ENCODE measurements around the gene TNRC6C. TPM values are rescaled to one million over a fixed set of nuclear protein-coding genes. Genes with fewer than 3 reads are reported as not detected.

The TNRC6C gene
- total and polyA plus RNA-seq, 2 of the 13 experiments (the other 11 are each of a cell fraction or from before 2014, with no cell fraction given) = 0.66 to 4.9 TPM

DNA sequence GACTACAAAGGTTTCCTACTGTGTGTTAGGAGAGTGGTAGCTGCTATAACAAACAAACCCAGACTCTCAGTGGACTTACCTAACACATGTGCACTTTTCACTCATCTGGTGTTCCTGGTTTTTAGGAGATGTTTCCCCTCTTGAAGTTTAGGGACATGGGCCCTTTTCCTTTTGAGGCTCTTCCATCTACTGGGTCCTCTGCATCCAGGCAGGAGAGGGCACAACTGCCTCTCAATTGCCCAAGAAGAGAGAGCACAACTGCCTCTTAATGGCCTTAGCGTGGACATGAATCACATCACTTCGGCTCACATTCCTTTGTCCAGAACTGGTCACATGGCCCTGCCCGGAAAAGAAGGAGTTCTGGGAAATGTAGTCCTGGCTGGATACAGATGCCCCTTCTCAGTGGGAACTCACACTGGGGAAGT is 9.8 kb upstream of the TNRC6C start (continued):
- TF ChIP-seq CCDC6 (CRISPR knock-in tag; IDR thresholded peaks at IDR 0.05) (no peak), KDM6A (CRISPR knock-in tag; IDR thresholded peaks at IDR 0.05; ENCODE audit: low read depth) (no peak)

DNA sequence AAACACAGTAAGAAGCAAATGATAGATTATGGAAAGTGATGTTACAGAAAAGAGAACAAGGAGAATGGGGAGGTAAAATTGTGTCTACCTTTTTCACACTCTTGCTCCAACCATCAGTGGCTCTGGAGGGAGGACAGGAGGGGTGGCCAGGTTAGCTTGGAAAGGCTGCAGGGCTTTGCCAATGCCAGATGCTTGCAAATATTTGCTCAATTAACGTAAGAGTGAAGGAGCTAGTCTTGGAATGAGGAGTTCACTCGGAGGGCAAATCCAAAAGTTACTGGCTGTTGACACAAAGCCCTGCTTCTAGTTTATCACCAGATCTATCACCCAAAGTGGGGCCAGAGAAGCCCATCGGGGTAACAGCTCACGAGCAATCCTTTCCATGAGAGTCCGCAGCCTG is 7.4 kb upstream of the TNRC6C start:
- 36% methylated on average over 5 of the region's 5 CpGs for WGBS (ENCODE audit: low lambda C conversion rate)
- Histone ChIP-seq H3K4me1 (ENCODE audit: insufficient read depth, low read length) (0 out of 2 replicates have a peak, but pooled peaks cover 4% of the 10 kb centered on the region), H3K79me2 (ENCODE audit: insufficient read depth, low read length) (no peaks in the 10 kb centered on the region), H2AFZ (ENCODE audit: low read length) (no peak overlapping the region), H3K36me3 (replicated peaks in 1 of 2; ENCODE audit: control insufficient read depth in 1 of 2, insufficient read depth in 2 of 2, low read length in 2 of 2) (no peaks in the 10 kb centered on the region), H3K9ac (ENCODE audit: insufficient read depth, low read depth, low read length) (no peak overlapping the region), H3K27me3 (ENCODE audit: control insufficient read depth in 1 of 2, insufficient read depth in 2 of 2, low read length in 2 of 2) (peaks cover 11 to 66% of the 10 kb centered on the region in 2 experiments), H3K9me3 (ENCODE audit: low read length) (no peaks in the 10 kb centered on the region), H4K20me1 (ENCODE audit: insufficient read depth, low read length) (no peaks in the 10 kb centered on the region), H3K27ac (ENCODE audit: extremely low read length, insufficient read depth, low read length) (no peak overlapping the region), H3K4me3 (replicated peaks in 1 of 3; ENCODE audit: insufficient read depth in 1 of 3, low read depth in 2 of 3, low read length in 3 of 3) (no peak overlapping the region), H3K4me2 (ENCODE audit: low read depth, low read length) (no peak overlapping the region)
- no peak for FAIRE-seq
- no peak for TF ChIP-seq ZNF878 (CRISPR knock-in tag; IDR thresholded peaks at IDR 0.05)
- TF ChIP-seq ZNF121 (CRISPR knock-in tag; IDR thresholded peaks at IDR 0.05) = no peak
- no peak for TF ChIP-seq RFXAP (CRISPR knock-in tag; IDR thresholded peaks at IDR 0.05; ENCODE audit: borderline replicate concordance)
- no peak for TF ChIP-seq ZNF670 (CRISPR knock-in tag; IDR thresholded peaks at IDR 0.05; ENCODE audit: borderline replicate concordance)
- no peak for TF ChIP-seq CBFB (CRISPR knock-in tag; IDR thresholded peaks at IDR 0.05)
- TF ChIP-seq, protein P1, sequence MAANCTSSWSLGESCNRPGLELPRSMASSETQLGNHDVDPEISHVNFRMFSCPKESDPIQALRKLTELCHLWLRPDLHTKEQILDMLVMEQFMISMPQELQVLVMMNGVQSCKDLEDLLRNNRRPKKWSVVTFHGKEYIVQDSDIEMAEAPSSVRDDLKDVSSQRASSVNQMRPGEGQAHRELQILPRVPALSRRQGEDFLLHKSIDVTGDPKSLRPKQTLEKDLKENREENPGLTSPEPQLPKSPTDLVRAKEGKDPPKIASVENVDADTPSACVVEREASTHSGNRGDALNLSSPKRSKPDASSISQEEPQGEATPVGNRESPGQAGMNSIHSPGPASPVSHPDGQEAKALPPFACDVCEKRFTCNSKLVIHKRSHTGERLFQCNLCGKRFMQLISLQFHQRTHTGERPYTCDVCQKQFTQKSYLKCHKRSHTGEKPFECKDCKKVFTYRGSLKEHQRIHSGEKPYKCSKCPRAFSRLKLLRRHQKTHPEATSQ (CRISPR knock-in tag; IDR thresholded peaks at IDR 0.05; ENCODE audit: borderline replicate concordance) = no peak
- TF ChIP-seq TRIM24 (CRISPR knock-in tag; IDR thresholded peaks at IDR 0.05) = no peak
- TF ChIP-seq EHMT2 (IDR thresholded peaks at IDR 0.05; ENCODE audit: borderline replicate concordance, low read depth, low read length) = no peak
- no peak for TF ChIP-seq NFKBIZ (CRISPR knock-in tag; IDR thresholded peaks at IDR 0.05)
- TF ChIP-seq HMG20B (CRISPR knock-in tag; conservative IDR thresholded peaks at IDR 0.05) = no peak
- TF ChIP-seq, protein P2, sequence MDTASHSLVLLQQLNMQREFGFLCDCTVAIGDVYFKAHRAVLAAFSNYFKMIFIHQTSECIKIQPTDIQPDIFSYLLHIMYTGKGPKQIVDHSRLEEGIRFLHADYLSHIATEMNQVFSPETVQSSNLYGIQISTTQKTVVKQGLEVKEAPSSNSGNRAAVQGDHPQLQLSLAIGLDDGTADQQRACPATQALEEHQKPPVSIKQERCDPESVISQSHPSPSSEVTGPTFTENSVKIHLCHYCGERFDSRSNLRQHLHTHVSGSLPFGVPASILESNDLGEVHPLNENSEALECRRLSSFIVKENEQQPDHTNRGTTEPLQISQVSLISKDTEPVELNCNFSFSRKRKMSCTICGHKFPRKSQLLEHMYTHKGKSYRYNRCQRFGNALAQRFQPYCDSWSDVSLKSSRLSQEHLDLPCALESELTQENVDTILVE (CRISPR knock-in tag; IDR thresholded peaks at IDR 0.05) = no peak
- TF ChIP-seq, protein P3, sequence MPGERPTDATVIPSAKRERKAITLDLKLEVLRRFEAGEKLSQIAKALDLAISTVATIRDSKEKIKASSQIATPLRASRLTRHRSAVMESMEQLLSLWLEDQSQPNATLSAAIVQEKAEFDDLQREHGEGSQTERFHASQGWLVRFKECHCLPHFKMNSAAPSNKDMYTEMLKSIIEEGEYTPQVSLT (CRISPR knock-in tag; IDR thresholded peaks at IDR 0.05; ENCODE audit: borderline replicate concordance, low read depth) = no peak
- in situ Hi-C loops (cut with HindIII; ENCODE audit: extremely low pct_ligation_motif_present, low pct_unique_long_range_greater_than_20kb) (no loop called here), intact Hi-C loops (cut with micrococcal nuclease; ENCODE audit: unreplicated experiment) (no loop called here)
- POLR2A ChIA-PET = no interaction called here
- BruUV-seq (replicated peaks) = no TSS peak
- ATAC-seq = no peak
- DNase-seq (ENCODE audit: low spot score) = no peak
- CTCF ChIA-PET (ENCODE audit: low intra/inter-chr PET ratio, low total read pairs) = no interaction called here
